SH-SY5Y (cell line): ENCODE data around the gene LOXL3.

Experiments
- GATA2 ChIP-seq: IDR thresholded peaks from 2 replicates; pipeline ENCODE4 v1.6.1; 2011; ENCODE audit warnings: mild to moderate bottlenecking, low read depth, low read length
- GATA3 ChIP-seq: IDR thresholded peaks from 2 replicates; pipeline ENCODE4 v1.6.1; 2011; ENCODE audit warnings: low read depth, mild to moderate bottlenecking, low read length, moderate library complexity

GRCh38 chr2:74493546-74493945 is 60.2 kb downstream of the LOXL3 start:
- TF ChIP-seq GATA3 (no peak), GATA2 (no peak)
